Prostate gland (tissue), 2 donors: ENCODE measurements around the gene GSDME. TPM values are rescaled to one million over a fixed set of nuclear protein-coding genes. Genes with fewer than 3 reads are reported as not detected.

Experiments used
- DNase-seq: peaks from one replicate; pipeline ENCODE4 v3.0.0-alpha.2; 2019; ENCODE audit warnings: low spot score
- H3K27ac ChIP-seq, 2 donors: fragments of 200-600 bp; sonication (generic); 2 replicates each; pipeline ENCODE4 v1.5.1; 2017 to 2019
- H3K27me3 ChIP-seq: fragments of 200-600 bp; sonication (generic); replicated peaks from 2 replicates; pipeline ENCODE4 v1.5.1; 2019; ENCODE audit not compliant: insufficient read depth
- H3K36me3 ChIP-seq, 2 donors: fragments of 200-600 bp; sonication (generic); 1 replicate in 1 of 2; 2 replicates in 1 of 2; pipeline versions ENCODE4 v1.5.1 to v1.8.1; 2017 to 2019
- H3K4me1 ChIP-seq: fragments of 200-600 bp; sonication (generic); replicated peaks from 2 replicates; pipeline ENCODE4 v1.5.1; 2019
- H3K4me3 ChIP-seq, 2 donors: fragments of 200-600 bp; sonication (generic); 2 replicates each; pipeline ENCODE4 v1.5.1; 2017 to 2019
- H3K9me3 ChIP-seq: fragments of 200-600 bp; sonication (generic); 2 replicates; pipeline ENCODE4 v1.5.1; 2017
- POLR2A ChIP-seq: fragments of 450-650 bp; IDR thresholded peaks from one replicate; pipeline ENCODE4 v1.6.1; 2016; ENCODE audit warnings: antibody characterized with exemption, mild to moderate bottlenecking
- POLR2AphosphoS5 ChIP-seq: sonication (generic); formaldehyde crosslinking; IDR thresholded peaks from one replicate; pipeline ENCODE4 v1.6.1; 2017; ENCODE audit warnings: antibody characterized with exemption
- WGBS: methylation state at CpG from one replicate; pipeline ENCODE4 v1.1.5; 2018; 5-methylcytosine and 5-hydroxymethylcytosine counted together
- intact Hi-C: fragments of 100-400 bp; cut with DNase I; formaldehyde crosslinking; loops from one replicate; pipeline ENCODE4 v1.14.2; 2022
- total RNA-seq, 2 donors: library from RNA; depleted of rRNA; stranded (reverse); fragments of >200 nt; gene quantifications; one replicate each; pipeline ENCODE4 v1.1.0, GENCODE V29; 2016
- TF ChIP-seq, protein P1 (sequence below), 4 experiments: fragments of 200-600 bp in 2 of 4; fragments of 450-650 bp in 2 of 4; sonication (generic) in 2 of 4; IDR thresholded peaks; 1 replicate in 3 of 4; 2 replicates in 1 of 4; pipeline ENCODE4 v1.5.1; 2016 to 2019; ENCODE audit warnings: antibody characterized with exemption in 4 of 4, mild to moderate bottlenecking in 2 of 4, moderate library complexity in 2 of 4

The GSDME gene
- total RNA-seq, 2 donors from 2014 or later: 4.2 to 39.3 TPM

DNA sequence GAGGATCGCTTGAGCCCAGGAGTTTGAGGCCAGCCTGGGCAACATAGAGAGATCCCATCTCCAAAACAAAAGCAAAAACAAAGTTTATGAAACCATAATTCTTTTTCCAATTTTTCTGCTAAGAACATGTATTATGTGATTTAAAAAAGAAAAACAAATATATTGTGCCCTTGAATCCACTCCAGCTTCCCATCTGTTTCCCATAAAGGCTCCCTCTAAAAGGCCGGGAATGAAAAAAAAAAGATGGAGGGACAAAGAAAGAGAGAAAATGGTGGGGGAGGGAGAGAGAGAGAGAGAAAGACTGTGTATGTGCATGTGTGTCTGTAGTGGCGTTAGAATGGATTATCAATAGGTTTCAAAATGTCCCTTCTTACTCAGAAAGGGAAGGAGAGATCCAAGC is 20.5 kb upstream of the GSDME start:
- no peak overlapping the region for H3K27ac ChIP-seq

GRCh38 chr7:24773646-24774045 is 16.4 kb upstream of the GSDME start:
- H3K4me1 ChIP-seq: no peaks in the 10 kb centered on the region
- intact Hi-C loops: no loop called here
- no peaks in the 10 kb centered on the region for H3K9me3 ChIP-seq
- H3K4me3 ChIP-seq: no peak overlapping the region
- TF ChIP-seq POLR2AphosphoS5 (no peak), POLR2A (no peak)
- TF ChIP-seq, protein P1, sequence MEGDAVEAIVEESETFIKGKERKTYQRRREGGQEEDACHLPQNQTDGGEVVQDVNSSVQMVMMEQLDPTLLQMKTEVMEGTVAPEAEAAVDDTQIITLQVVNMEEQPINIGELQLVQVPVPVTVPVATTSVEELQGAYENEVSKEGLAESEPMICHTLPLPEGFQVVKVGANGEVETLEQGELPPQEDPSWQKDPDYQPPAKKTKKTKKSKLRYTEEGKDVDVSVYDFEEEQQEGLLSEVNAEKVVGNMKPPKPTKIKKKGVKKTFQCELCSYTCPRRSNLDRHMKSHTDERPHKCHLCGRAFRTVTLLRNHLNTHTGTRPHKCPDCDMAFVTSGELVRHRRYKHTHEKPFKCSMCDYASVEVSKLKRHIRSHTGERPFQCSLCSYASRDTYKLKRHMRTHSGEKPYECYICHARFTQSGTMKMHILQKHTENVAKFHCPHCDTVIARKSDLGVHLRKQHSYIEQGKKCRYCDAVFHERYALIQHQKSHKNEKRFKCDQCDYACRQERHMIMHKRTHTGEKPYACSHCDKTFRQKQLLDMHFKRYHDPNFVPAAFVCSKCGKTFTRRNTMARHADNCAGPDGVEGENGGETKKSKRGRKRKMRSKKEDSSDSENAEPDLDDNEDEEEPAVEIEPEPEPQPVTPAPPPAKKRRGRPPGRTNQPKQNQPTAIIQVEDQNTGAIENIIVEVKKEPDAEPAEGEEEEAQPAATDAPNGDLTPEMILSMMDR (IDR thresholded peaks at IDR 0.05): no peak
- no peaks in the 10 kb centered on the region for H3K27me3 ChIP-seq
- DNase-seq: no peak
- no peaks in the 10 kb centered on the region for H3K36me3 ChIP-seq
- no peak overlapping the region for H3K27ac ChIP-seq

More for the DNA sequence above, 20.5 kb upstream of the GSDME start:
- H3K4me1 ChIP-seq: no peaks in the 10 kb centered on the region
- intact Hi-C loops: no loop called here
- 81% methylated on average over 3 of the region's 3 CpGs for whole genome bisulfite sequencing
- H3K36me3 ChIP-seq: no peaks in the 10 kb centered on the region
- TF ChIP-seq, protein P1 (IDR thresholded peaks at IDR 0.05): no peak
- no peak for TF ChIP-seq POLR2A
- TF ChIP-seq POLR2AphosphoS5: no peak
- no peaks in the 10 kb centered on the region for H3K9me3 ChIP-seq
- no peak overlapping the region for H3K4me3 ChIP-seq
- DNase-seq: no peak
- H3K27me3 ChIP-seq: no peaks in the 10 kb centered on the region

GRCh38 chr7:24769851-24770250 is 12.6 kb upstream of the GSDME start:
- Histone ChIP-seq H3K27me3 (no peaks in the 10 kb centered on the region), H3K9me3 (no peaks in the 10 kb centered on the region), H3K4me1 (no peaks in the 10 kb centered on the region), H3K27ac (no peak overlapping the region), H3K4me3 (no peak overlapping the region), H3K36me3 (no peaks in the 10 kb centered on the region)
- no peak for DNase-seq
- intact Hi-C loops: no loop called here
- WGBS: 49% methylated on average over 2 of the region's 2 CpGs
- TF ChIP-seq POLR2AphosphoS5: no peak
- TF ChIP-seq POLR2A: no peak
- TF ChIP-seq, protein P1 (IDR thresholded peaks at IDR 0.05): no peak

GRCh38 chr7:24769014-24769830 is 12.0 kb upstream of the GSDME start:
- H3K36me3 ChIP-seq: no peaks in the 10 kb centered on the region
- no peaks in the 10 kb centered on the region for H3K4me1 ChIP-seq
- no peak overlapping the region for H3K4me3 ChIP-seq
- no peaks in the 10 kb centered on the region for H3K9me3 ChIP-seq
- no peak for TF ChIP-seq POLR2A
- TF ChIP-seq POLR2AphosphoS5: no peak
- TF ChIP-seq, protein P1 (IDR thresholded peaks at IDR 0.05): no peak
- H3K27ac ChIP-seq: no peak overlapping the region
- WGBS: 55% methylated on average over 9 of the region's 9 CpGs
- intact Hi-C loops: no loop called here
- no peaks in the 10 kb centered on the region for H3K27me3 ChIP-seq
- DNase-seq: no peak
